GM18907 (cell line): ENCODE results near the gene PDE4D.
"Not testable (repeated sequence)": the region's sequence is repeated elsewhere in the genome, so short reads cannot be mapped to it uniquely, and the experiment has no call there.

Experiments
- ATAC-seq: cut with Tn5 transposase; IDR thresholded peaks from one replicate; pipeline ENCODE4 v1.9.1; 2021; ENCODE audit warnings: mild to moderate bottlenecking, moderate library complexity; ENCODE audit not compliant: unreplicated experiment

PDE4D gene

GRCh38 chr5:59587489-59588337 is 305.8 kb downstream of the PDE4D start:
- ATAC-seq = no peak

GRCh38 chr5:59586841-59587240 is 306.7 kb downstream of the PDE4D start:
- no peak for ATAC-seq

- no peak for ATAC-seq
Measured at GRCh38 chr5:59584858-59585846, 308.4 kb downstream of the PDE4D start.

- ATAC-seq = no peak
Measured at GRCh38 chr5:59583810-59584562, 309.5 kb downstream of the PDE4D start.

GRCh38 chr5:59583151-59583809 is 310.2 kb downstream of the PDE4D start:
- no peak for ATAC-seq

- ATAC-seq = no peak
Measured at GRCh38 chr5:59582746-59583145, 310.8 kb downstream of the PDE4D start.

- ATAC-seq = no peak
Measured at GRCh38 chr5:59579824-59580167, 313.7 kb downstream of the PDE4D start.

- ATAC-seq = no peak
Measured at GRCh38 chr5:59579101-59579823, 314.3 kb downstream of the PDE4D start.

GRCh38 chr5:59577485-59577884 is 316.0 kb downstream of the PDE4D start:
- no peak for ATAC-seq

- ATAC-seq = peak; percentile 79
Measured at GRCh38 chr5:59575648-59576445, 317.7 kb downstream of the PDE4D start.

- ATAC-seq = not testable (repeated sequence)
Measured at GRCh38 chr5:59573509-59573908, 320.0 kb downstream of the PDE4D start.

- ATAC-seq = no peak
Measured at GRCh38 chr5:59571067-59571466, 322.5 kb downstream of the PDE4D start.

- no peak for ATAC-seq
Measured at GRCh38 chr5:59569608-59570334, 323.8 kb downstream of the PDE4D start.

GRCh38 chr5:59569158-59569557 is 324.4 kb downstream of the PDE4D start:
- ATAC-seq = no peak

GRCh38 chr5:59568161-59568560 is 325.4 kb downstream of the PDE4D start:
- no peak for ATAC-seq

GRCh38 chr5:59565551-59565950 is 328.0 kb downstream of the PDE4D start:
- ATAC-seq = no peak

GRCh38 chr5:59564895-59565294 is 328.6 kb downstream of the PDE4D start:
- ATAC-seq = no peak

- ATAC-seq = peak; percentile 96
Measured at GRCh38 chr5:59562756-59563389, 330.7 kb downstream of the PDE4D start.
